Upper lobe of right lung (tissue), 1 donor: ENCODE data around the gene ANXA4. TPM values are rescaled to one million over a fixed set of nuclear protein-coding genes. Genes with fewer than 3 reads are reported as not detected.

Source experiments
- ATAC-seq: fragments of 200-7000 bp; cut with Tn5 transposase; one replicate; pipeline ENCODE4 v1.9.1; 2020; ENCODE audit warnings: mild to moderate bottlenecking, moderate library complexity
- DNase-seq: peaks from one replicate; pipeline ENCODE4 v3.0.0-alpha.2; 2020
- H3K27ac ChIP-seq: fragments of 200-600 bp; one replicate; pipeline ENCODE4 v1.8.0; 2022
- H3K27me3 ChIP-seq: fragments of 200-600 bp; one replicate; pipeline ENCODE4 v1.8.0; 2022; ENCODE audit warnings: mild to moderate bottlenecking
- H3K36me3 ChIP-seq: fragments of 200-600 bp; one replicate; pipeline ENCODE4 v1.8.0; 2022
- H3K4me1 ChIP-seq: fragments of 200-600 bp; one replicate; pipeline ENCODE4 v1.8.0; 2022
- H3K4me3 ChIP-seq: fragments of 200-600 bp; one replicate; pipeline ENCODE4 v1.8.0; 2022; ENCODE audit warnings: mild to moderate bottlenecking
- H3K9me3 ChIP-seq: fragments of 200-600 bp; one replicate; pipeline ENCODE4 v1.8.0; 2022
- intact Hi-C: fragments of 100-400 bp; cut with DNase I; formaldehyde crosslinking; loops from one replicate; pipeline ENCODE4 v1.11.0; 2022
- total RNA-seq: library from RNA; stranded (reverse); fragmentation: NEBNext Ultra II Directional; extraction: Animal tissue kit (Norgen Biotek cat#: 25700); gene quantifications from one replicate; pipeline ENCODE4 v1.2.1, GENCODE V29; 2021
- TF ChIP-seq, protein P1 (sequence below): fragments of 200-600 bp; IDR thresholded peaks from one replicate; pipeline ENCODE4 v1.8.0; 2022; ENCODE audit warnings: antibody characterized with exemption
- donor health status: DM: no; HTN: yes; CAD: no; lungs with severe emphysema.

The ANXA4 gene
- total RNA-seq, 1 donor from 2014 or later: 181 TPM

GRCh38 chr2:69836316-69836715 lies 94.4 kb downstream of the ANXA4 start:
- DNase-seq: no peak
- Histone ChIP-seq H3K36me3 (peaks cover 1% of the 10 kb centered on the region), H3K9me3 (no peaks in the 10 kb centered on the region), H3K4me1 (peaks cover 8% of the 10 kb centered on the region), H3K27me3 (no peaks in the 10 kb centered on the region), H3K4me3 (no peak overlapping the region), H3K27ac (no peak overlapping the region)
- TF ChIP-seq, protein P1, sequence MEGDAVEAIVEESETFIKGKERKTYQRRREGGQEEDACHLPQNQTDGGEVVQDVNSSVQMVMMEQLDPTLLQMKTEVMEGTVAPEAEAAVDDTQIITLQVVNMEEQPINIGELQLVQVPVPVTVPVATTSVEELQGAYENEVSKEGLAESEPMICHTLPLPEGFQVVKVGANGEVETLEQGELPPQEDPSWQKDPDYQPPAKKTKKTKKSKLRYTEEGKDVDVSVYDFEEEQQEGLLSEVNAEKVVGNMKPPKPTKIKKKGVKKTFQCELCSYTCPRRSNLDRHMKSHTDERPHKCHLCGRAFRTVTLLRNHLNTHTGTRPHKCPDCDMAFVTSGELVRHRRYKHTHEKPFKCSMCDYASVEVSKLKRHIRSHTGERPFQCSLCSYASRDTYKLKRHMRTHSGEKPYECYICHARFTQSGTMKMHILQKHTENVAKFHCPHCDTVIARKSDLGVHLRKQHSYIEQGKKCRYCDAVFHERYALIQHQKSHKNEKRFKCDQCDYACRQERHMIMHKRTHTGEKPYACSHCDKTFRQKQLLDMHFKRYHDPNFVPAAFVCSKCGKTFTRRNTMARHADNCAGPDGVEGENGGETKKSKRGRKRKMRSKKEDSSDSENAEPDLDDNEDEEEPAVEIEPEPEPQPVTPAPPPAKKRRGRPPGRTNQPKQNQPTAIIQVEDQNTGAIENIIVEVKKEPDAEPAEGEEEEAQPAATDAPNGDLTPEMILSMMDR: no peak
- no peak for ATAC-seq
- intact Hi-C loops: no loop called here

DNA sequence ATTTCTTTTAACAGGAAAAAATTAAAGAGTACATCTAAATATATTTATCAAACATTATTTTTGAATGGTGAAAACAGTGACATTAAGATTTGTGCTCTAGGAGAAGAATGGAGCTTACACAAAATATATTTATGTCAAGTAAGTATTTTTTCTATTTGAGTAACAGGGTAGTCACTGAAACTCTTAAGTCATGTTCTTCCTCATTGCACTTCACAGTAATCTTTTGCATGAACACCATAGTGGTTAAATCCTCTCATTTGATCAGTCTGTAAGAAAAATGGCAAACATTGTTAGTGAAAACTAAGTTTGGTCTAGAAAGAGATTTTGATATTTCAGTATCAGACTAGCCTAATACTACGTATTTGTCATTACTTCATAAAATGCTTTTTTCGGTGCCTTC lies 95.6 kb downstream of the ANXA4 start:
- no peaks in the 10 kb centered on the region for H3K4me1 ChIP-seq
- ATAC-seq (no peak), DNase-seq (no peak)
- H3K36me3 ChIP-seq: peaks cover 6% of the 10 kb centered on the region
- H3K9me3 ChIP-seq: no peaks in the 10 kb centered on the region
- TF ChIP-seq, protein P1: no peak
- no peaks in the 10 kb centered on the region for H3K27me3 ChIP-seq
- H3K27ac ChIP-seq: no peak overlapping the region
- no peak overlapping the region for H3K4me3 ChIP-seq
- intact Hi-C loops: no loop called here

- Histone ChIP-seq H3K27me3 (no peaks in the 10 kb centered on the region), H3K4me1 (no peaks in the 10 kb centered on the region), H3K9me3 (no peaks in the 10 kb centered on the region), H3K36me3 (peaks cover 34% of the 10 kb centered on the region), H3K4me3 (no peak overlapping the region), H3K27ac (no peak overlapping the region)
- ATAC-seq: no peak
- TF ChIP-seq, protein P1: no peak
- intact Hi-C loops: no loop called here
- no peak for DNase-seq
Measured at GRCh38 chr2:69843993-69844392, 102.1 kb downstream of the ANXA4 start.

- DNase-seq (no peak), ATAC-seq (no peak)
- no peaks in the 10 kb centered on the region for H3K9me3 ChIP-seq
- H3K4me1 ChIP-seq: no peaks in the 10 kb centered on the region
- H3K36me3 ChIP-seq: peaks cover 35% of the 10 kb centered on the region
- no peaks in the 10 kb centered on the region for H3K27me3 ChIP-seq
- TF ChIP-seq, protein P1: no peak
- intact Hi-C loops: no loop called here
- H3K4me3 ChIP-seq: no peak overlapping the region
- H3K27ac ChIP-seq: no peak overlapping the region
Measured at GRCh38 chr2:69844560-69844959, 102.6 kb downstream of the ANXA4 start.

- H3K36me3 ChIP-seq: peaks cover 52% of the 10 kb centered on the region
Measured at GRCh38 chr2:69846182-69847067, 104.5 kb downstream of the ANXA4 start.

More at GRCh38 chr2:69846182-69847067, 104.5 kb downstream of the ANXA4 start:
- TF ChIP-seq, protein P1: no peak
- no peak overlapping the region for H3K4me3 ChIP-seq
- ATAC-seq (no peak), DNase-seq (no peak)
- intact Hi-C loops: no loop called here
- H3K27me3 ChIP-seq: no peaks in the 10 kb centered on the region
- no peak overlapping the region for H3K27ac ChIP-seq
- no peaks in the 10 kb centered on the region for H3K4me1 ChIP-seq
- no peaks in the 10 kb centered on the region for H3K9me3 ChIP-seq
